ENCODE data around the gene TMEM259.
A peak's percentile ranks its signal among the peaks of the same experiment; 100 is the strongest.

Gene TMEM259

DNA sequence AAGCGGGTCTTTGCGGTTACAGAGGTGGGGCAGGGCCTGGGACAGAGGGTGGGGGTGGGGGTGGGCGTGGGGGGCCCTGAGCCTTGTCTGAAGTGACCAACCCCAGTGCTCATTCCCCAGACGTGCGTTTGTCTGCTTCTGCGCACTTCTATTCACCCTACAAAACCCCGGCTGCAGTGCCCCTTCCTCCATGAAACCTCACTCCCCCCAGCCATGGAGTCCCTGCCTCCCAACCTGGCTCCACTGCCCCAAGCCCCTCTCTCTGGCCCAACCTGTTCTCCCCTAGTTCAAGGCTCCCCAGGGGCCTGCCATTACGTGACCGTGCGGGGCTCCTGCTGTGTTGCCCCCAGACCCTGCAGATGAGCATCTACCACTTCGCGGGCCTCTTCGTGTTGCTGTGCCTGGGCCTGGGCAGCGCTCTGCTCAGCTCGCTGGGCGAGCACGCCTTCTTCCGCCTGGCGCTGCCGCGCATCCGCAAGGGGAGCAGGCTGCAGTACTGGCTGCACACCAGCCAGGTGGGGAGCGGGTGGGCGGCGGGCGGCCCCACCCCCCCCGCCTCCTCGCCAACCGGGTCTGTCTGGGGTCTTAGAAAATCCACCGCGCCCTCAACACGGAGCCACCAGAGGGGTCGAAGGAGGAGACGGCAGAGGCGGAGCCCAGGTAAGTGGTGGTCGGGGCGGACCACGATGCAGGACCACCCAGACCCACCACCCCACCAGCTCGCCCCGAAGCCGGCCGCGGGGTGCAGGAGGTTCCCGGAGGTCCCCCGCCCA, 12.5 kb downstream of the TMEM259 start:
- CTCF ChIA-PET, result no interaction called here

DNA sequence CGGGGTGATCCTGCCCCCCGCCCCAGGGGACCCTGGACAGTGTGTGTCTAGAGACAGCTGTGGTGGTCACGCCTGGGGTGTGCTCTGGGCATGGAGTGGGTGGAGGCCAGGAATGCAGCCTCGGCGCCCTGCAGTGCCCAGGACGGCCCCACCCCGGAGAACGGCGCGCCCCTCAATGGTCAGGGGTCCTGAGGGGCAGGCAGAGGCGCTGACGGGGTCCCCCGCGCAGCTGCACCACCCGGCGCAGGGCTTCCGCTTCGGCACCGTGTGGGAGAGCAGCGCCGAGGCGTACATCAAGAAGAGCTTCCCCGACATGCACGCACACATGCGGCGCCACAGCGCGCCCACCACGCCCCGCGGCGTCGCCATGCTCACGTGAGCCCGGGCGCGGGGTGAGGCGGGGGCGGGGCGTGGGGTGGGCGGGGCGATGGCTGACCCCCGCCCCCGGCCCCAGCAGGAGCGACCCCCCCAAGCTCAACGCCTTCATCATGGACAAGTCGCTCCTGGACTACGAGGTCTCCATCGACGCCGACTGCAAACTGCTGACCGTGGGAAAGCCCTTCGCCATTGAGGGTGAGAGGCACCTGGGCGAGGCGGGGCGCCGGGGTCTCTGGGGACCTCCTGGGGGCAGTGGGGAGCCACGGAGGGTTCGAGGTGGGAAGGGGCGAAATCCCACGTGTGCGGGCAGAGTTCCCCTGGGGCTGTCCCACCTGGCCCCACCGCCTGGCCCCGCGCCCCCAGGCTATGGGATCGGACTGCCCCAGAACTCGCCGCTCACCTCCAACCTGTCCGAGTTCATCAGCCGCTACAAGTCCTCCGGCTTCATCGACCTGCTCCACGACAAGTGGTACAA, 13.3 kb downstream of the TMEM259 start:
- POLR2A ChIA-PET (ENCODE audit: low non-redundant PET), result no interaction called here
- DNase-seq (ENCODE audit: low spot score), result no peak
- CTCF ChIA-PET, result no interaction called here
- H3K27ac ChIP-seq, result no peak overlapping the region
- TF ChIP-seq, protein P1, sequence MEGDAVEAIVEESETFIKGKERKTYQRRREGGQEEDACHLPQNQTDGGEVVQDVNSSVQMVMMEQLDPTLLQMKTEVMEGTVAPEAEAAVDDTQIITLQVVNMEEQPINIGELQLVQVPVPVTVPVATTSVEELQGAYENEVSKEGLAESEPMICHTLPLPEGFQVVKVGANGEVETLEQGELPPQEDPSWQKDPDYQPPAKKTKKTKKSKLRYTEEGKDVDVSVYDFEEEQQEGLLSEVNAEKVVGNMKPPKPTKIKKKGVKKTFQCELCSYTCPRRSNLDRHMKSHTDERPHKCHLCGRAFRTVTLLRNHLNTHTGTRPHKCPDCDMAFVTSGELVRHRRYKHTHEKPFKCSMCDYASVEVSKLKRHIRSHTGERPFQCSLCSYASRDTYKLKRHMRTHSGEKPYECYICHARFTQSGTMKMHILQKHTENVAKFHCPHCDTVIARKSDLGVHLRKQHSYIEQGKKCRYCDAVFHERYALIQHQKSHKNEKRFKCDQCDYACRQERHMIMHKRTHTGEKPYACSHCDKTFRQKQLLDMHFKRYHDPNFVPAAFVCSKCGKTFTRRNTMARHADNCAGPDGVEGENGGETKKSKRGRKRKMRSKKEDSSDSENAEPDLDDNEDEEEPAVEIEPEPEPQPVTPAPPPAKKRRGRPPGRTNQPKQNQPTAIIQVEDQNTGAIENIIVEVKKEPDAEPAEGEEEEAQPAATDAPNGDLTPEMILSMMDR (conservative IDR thresholded peaks at IDR 0.05; ENCODE audit: low read depth), result no peak

More for the DNA sequence above, 12.5 kb downstream of the TMEM259 start:
- TF ChIP-seq, protein P1 (conservative IDR thresholded peaks at IDR 0.05; ENCODE audit: low read depth), result no peak
- no peak overlapping the region for H3K27ac ChIP-seq
- POLR2A ChIA-PET (ENCODE audit: low non-redundant PET), result no interaction called here
- no peak for DNase-seq (ENCODE audit: low spot score)

DNA sequence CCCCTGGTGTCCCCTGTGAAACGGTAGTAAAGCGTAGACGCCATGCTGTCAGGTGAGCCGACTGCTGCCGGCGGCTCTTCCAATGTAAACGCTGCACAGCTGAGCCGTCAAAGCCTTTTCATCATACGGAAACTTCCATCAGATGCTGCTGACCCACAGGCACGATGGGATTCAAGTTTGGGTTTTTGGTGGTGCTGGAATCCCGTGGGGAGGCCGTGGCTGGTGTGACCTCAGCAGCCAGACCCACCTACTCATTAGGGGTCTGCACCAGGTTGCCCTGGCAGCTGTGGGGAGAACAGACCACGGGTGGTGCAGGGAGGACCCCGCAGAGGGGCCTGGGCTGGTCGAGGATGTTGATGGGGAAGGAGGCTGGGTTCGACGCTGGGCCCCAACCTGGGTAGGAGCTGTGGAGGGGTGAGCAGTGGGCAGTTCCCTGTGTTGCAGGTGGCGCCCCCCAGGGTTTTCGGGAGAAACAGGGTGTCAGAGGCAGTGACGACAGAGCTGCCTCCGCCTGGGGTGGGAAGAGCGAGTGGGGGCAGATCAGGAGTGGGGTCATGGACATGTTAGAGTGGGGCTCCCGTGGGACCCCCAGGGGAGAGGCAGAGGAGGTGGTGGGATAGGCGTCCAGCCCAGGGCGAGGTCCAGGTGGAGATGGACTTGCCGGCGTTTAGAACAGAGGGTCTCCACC, 14.1 kb downstream of the TMEM259 start:
- no peak for DNase-seq (ENCODE audit: low spot score)
- TF ChIP-seq, protein P1 (conservative IDR thresholded peaks at IDR 0.05; ENCODE audit: low read depth), result no peak
- ChIA-PET CTCF (no interaction called here), POLR2A (ENCODE audit: low non-redundant PET) (no interaction called here)
- peak overlapping the region; percentile 26; the same call in 1 of the 2 replicates for H3K27ac ChIP-seq

DNA sequence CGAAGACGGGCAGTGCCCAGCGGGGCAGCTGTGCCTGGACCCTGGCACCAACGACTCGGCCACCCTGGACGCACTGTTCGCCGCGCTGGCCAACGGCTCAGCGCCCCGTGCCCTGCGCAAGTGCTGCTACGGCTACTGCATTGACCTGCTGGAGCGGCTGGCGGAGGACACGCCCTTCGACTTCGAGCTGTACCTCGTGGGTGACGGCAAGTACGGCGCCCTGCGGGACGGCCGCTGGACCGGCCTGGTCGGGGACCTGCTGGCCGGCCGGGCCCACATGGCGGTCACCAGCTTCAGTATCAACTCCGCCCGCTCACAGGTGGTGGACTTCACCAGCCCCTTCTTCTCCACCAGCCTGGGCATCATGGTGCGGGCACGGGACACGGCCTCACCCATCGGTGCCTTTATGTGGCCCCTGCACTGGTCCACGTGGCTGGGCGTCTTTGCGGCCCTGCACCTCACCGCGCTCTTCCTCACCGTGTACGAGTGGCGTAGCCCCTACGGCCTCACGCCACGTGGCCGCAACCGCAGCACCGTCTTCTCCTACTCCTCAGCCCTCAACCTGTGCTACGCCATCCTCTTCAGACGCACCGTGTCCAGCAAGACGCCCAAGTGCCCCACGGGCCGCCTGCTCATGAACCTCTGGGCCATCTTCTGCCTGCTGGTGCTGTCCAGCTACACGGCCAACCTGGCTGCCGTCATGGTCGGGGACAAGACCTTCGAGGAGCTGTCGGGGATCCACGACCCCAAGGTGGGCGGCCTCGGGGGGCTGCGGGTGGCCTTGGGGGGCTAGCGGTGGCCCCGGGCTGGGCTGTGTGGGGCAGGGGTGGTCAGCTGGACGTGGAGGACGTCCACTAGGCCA, 15.9 kb downstream of the TMEM259 start:
- ChIA-PET CTCF (interaction anchor here (1.0 kb wide), 2 partner anchors 9 to 142 kb away, joined by 3 to 4 read pairs; no protein-coding TSS in a partner anchor), POLR2A (ENCODE audit: low non-redundant PET) (interaction anchor here (0.6 kb wide), 1 partner anchor 21 kb away, joined by 3 read pairs; the partner anchor contains the start of gene WDR18)
- TF ChIP-seq, protein P1 (conservative IDR thresholded peaks at IDR 0.05; ENCODE audit: low read depth), result no peak
- H3K27ac ChIP-seq, result no peak overlapping the region
- DNase-seq (ENCODE audit: low spot score), result no peak

DNA sequence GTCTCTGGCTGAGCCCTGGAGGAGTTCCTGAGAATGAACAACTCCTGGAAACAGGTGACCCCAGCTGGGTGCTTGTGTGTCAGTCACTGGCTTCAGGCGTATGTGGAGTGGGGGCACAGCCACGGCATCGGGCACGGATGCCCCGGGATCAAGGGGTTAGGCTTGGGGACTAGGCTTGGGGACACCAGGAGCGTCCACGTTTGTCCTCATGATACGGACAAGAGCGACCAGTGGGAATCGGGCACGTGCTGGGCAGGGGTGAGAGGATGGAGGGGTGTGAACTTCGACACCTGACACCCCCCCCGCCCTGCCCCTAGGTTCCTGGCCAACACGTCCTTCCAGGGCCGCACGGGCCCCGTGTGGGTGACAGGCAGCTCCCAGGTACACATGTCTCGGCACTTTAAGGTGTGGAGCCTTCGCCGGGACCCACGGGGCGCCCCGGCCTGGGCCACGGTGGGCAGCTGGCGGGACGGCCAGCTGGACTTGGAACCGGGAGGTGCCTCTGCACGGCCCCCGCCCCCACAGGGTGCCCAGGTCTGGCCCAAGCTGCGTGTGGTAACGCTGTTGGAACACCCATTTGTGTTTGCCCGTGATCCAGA, 16.6 kb downstream of the TMEM259 start:
- H3K27ac ChIP-seq, result no peak overlapping the region
- ChIA-PET POLR2A (ENCODE audit: low non-redundant PET) (interaction anchor here (0.6 kb wide), 1 partner anchor 20 kb away, joined by 3 read pairs; the partner anchor contains the start of gene WDR18), CTCF (interaction anchor here (0.7 to 1.0 kb wide), 2 partner anchors 9 to 141 kb away, joined by 3 to 4 read pairs; no protein-coding TSS in a partner anchor)
- TF ChIP-seq, protein P1 (conservative IDR thresholded peaks at IDR 0.05; ENCODE audit: low read depth), result no peak
- no peak for DNase-seq (ENCODE audit: low spot score)

Data from RWPE1 (cell line).